Stimulated activated CD8-positive, alpha-beta memory T cell treated with anti-CD3 and anti-CD28 coated beads, Interleukin-15, amount 100 ng/mL, for 4 hours (primary cell): ENCODE measurements around the gene MUC4.
"Not testable (repeated sequence)": the region's sequence is repeated elsewhere in the genome, so short reads cannot be mapped to it uniquely, and the experiment has no call there.

Source experiments
- DNase-seq, 2 donors: peaks; one replicate each; pipeline ENCODE4 v3.0.0-alpha.2; 2020; ENCODE audit warnings: low read depth in 2 of 2

MUC4 gene

DNA sequence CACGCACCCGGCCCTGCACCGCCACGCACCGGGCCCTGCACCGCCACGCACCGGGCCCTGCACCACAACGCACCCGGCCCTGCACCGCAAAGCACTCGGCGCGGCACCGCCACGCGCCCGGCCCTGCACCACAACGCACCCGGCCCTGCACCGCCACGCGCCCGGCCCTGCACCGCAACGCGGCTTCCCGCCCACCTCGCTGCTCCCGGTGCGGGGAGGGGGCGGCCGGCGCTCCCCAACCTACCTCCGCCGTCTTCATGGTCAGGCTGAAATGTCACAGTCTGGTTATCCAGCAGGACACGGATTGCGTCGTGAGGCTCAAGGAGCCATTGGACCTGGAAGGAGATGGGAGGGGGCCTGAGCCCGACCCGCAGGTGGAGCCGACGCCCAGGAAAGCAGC lies 49.1 kb downstream of the MUC4 start:
- DNase-seq = no peak

DNA sequence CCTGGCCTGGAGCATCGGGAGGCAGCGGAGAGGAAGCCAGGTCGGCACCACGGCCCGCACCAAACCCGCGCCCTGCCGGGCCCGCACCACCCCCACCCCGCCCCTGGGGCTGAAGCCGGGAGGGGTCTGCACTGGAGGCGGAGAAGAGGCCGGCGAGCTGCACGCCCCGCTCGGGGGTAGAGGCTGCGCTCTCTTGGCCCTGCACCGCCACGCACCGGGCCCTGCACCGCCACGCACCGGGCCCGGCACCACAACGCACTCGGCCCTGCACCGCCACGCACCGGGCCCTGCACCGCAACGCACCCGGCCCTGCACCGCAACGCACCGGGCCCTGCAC lies 49.5 kb downstream of the MUC4 start:
- no peak for DNase-seq

DNA sequence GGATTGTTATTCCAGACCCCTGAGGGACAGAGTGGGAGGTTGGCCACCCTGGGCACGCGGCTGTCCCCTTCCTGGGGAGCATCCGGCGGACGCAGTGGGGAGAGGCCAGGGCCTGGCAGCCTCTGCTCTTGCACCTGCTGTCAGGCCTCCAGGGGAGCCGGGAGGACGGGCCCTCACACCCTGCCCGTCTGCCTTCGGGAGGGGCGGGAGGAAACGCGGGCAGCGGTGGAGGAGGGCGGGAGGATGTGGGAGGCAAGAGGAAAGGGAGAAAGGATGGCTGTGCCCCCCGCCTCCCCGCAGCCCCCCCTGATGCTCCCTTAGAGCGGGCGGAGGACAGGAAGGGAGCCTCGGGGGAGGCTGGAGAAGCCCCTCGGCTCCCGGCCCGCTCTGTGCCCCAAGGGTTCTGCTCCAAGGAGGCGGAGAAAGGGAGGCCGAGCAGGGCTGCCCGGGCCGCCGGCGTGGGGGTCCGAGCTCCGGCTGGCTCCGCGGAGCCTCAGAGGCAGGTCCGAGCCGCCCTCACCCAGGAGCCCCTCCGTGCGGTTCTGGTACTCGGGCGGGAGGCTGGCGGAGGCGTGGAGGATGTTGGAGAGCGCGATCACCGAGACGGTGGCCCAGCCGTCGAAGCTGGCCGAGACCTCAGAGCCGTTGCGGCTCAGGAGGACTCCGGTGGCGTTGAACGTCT lies 50.0 kb downstream of the MUC4 start:
- DNase-seq = no peak

DNA sequence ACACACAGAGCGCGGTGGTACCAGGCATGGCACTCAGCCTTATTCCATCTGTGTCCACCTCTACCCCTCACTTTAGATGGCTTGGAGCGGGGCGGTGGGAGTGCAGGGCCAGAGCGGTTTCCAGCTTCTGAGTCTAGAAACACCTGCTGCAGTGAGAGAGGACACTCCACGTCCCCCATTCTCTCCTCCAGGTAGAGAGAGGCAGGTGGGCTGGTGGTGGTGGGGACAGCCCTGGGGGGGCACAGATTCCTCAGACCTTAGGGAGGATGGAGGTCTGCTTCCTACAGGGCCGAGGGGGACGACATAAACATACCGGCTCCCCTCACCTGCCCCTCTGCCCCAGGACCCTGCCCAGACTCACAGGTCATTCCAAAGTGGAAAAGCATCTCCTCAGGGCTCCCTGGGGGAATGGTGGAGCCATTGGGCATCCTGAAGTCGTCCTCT lies 50.6 kb downstream of the MUC4 start:
- no peak for DNase-seq

DNA sequence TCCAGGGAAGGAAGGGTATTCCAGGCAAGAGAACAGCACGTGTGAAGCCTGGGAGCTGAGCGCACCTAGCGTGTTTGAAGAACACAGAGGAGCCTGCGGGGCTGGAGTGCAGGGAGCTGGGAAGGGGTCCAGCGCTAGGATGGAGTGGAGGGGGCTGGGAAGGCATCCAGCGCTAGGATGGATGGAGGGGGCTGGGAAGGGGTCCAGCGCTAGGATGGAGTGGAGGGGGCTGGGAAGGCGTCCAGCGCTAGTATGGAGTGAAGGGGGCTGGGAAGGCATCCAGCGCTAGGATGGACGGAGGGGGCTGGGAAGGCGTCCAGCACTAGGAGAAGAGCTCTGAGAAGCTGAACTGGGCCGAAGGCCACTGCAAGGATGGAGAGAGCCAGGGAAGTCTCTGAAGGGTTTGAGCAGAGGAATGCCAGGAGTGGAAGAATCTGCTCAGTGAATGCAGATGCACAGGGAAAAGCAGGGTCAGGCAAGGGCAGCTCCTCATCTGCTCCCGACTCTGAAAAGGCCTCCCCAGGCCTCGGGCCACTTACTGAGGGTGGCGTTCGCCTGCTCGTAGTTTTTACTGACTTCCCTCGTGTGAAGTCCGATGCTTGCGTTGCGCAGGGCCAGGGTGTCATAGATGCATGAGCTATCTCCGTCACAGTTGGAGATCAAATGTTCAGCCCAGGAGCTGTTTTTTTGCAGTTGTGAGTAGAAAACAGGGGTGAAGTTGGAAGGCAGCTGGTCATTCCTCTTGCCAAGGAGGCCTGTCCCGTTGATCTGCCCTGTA lies 51.2 kb downstream of the MUC4 start:
- DNase-seq = no peak

DNA sequence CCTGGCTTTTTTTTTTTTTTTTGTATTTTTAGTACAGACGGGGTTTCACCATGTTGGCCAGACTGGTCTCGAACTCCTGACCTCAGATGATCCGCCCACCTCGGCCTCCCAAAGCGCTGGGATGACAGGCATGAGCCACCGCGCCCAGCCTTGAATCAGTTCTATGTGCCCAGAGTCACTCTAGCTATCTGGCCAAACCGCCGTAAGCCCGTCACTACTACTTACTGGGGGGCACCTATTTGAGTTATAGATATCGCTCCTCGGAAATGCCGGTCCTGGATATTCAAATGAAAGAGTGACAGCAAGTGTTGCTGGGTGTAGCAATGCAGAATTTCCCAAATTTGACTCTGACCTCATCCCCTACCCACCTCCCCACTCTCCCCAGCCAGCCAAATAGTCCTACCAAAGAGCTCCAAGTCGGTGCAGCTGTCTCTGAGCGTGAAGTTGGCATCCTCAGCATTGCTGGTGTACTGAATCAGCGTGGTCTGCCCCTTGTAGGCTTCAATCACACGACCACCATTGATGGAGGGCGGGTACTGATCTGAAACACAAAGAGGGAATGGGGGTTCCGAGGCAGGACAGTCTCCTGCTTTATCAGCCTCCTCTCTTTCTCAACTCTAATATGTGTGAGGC lies 52.9 kb downstream of the MUC4 start:
- DNase-seq = no peak

DNA sequence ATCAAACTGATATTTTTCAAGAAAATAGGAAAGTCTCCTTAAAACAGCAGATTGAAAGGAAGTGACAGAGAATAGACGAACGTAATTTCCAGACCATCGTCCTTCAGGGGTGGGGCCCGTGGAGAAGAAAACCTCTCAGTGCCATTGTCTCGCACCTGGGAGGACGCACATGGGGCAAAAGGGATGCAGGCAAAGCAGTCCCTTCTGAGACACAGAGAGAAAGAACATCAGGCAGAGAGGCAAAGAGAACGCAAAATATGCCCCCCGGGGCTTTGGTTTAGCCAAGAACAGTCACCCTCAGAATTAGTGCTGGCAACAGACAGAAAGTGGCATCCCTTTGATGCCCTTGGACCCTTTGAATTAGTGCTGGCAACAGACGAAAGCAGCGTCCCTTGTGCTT lies 53.9 kb downstream of the MUC4 start:
- DNase-seq = no peak

DNA sequence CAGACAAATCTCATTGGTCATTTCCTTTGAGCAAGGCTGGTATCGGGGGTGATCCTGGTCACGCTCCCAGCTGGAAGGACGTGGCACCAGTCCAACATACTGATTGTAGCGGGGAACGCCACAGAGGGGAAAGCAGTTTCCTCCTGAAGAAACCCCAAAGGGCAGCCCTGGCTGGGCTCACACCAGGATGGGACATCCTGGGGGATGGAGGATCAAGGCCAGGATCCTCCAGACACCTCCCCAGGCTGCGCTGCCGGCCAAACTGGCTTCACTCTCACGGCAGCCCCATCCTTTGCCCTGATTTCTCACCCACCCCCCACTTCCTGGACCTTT lies 54.3 kb downstream of the MUC4 start:
- DNase-seq = no peak

DNA sequence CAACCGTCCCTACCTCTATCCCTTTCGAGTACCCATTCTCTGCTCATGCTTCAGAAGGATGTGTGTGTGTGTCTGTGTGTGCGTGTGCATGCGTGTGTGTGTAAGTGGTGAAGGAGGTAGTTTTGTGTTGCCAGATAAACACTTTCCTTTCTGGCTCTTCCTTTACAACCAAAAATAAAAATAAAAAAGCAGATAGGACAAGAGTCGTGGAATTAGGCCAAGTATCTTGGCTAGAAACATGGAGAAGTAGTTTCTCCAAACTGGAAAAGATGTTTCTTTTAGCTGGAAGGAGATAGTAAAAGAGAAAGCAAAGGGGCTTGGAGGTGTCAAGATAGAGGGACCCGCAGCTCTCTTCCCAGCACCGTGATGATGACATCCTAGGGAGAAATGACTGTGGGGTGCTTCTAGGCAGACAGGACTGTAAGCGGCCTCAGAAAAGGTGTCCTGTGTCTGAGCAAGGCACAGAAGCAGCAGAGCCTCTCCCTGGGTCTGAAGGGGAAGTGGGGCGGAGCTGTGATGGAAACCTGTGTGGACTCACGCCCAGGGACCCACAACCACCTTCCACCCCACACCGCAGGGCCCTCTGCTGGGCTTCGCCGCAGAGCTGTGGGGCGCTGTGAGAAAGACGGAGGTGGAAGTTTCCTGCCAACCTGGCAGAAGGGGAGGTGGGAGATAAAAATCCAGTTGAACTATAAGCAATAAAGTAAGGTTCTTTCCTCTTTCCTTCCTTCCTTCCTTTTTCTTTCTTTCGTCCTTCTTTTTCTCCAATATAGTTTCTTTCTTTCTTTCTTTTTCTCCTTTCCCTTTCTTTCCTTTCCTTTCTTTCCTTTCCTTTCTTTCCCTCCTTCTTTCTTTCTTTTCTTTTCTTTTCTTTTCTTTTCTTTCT lies 55.7 kb downstream of the MUC4 start:
- no peak for DNase-seq

DNA sequence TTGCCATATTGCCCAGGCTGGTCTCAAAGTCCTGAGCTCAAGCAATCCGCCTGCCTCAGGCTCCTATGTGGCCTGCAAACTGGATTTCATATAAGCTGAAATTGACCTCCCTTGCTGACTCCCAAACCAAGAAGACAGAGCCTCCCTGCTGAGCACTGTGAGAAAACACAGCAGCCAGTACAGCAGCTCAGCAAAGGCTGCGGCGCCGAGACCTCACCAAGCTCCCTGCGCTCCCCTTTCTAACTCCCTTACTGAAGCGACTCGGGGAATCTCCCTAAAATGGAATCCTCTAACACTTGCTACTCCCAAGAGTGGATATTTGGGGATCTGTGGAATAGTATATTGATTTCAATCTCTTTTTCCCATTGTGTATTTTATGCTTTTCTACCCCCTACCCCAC lies 56.3 kb downstream of the MUC4 start:
- no peak for DNase-seq

DNA sequence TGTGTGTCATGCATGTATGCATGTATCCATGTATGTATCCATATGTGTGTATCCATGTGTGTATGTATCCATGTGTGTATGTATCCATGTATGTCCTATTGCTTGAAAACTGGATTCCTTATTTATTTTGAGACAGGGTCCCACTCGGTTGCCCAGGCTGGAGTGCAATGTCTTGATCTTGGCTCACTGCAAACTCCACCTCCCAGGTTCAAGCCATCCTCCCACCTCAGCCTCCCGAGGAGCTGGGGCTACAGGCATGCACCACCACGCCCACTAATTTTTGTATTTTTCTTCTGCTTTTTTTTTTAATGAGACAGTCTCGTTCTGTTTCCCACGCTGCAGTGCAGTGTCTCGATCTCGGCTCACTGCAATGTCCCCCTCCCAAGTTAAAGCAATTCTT lies 56.8 kb downstream of the MUC4 start:
- no peak for DNase-seq

DNA sequence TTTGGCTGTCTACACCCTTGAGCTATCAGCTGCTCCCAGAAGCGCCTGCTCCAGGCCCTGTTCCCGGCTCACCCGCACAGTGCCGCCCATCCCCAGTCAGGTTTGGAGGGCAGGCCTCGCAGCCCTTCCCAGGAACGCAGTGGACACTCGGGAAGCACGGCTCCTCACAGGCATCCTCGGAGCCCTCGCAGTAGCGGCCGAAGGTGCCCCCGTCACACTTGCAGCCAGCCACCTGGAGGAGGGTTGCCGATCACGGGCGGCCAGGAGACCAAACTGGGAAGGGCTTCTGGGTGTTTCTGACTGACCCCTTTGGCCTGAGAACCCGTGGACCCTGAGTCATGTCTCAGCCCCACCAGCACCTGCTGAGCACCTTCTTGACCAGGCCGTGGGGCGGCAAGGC lies 57.6 kb downstream of the MUC4 start:
- DNase-seq = no peak

DNA sequence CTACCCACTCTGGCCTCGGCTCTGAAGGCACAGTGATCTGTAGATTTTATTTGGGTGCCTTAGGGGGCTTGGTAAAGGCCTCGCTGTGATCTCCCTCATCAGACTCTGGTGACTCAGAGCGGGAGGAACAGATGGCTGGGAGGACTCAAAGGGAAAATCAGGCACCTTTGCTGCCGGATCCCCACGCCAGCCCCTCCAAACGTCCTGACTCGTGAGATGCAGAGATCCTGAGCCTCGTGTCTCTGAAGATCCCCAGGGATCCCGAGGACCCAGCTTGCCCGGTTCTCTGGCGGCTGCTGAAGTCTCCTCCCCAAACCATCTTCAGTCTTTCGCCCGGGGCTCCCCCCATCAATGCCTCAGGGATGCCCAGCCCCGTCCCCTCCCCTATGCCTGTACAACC lies 58.1 kb downstream of the MUC4 start:
- DNase-seq = no peak

DNA sequence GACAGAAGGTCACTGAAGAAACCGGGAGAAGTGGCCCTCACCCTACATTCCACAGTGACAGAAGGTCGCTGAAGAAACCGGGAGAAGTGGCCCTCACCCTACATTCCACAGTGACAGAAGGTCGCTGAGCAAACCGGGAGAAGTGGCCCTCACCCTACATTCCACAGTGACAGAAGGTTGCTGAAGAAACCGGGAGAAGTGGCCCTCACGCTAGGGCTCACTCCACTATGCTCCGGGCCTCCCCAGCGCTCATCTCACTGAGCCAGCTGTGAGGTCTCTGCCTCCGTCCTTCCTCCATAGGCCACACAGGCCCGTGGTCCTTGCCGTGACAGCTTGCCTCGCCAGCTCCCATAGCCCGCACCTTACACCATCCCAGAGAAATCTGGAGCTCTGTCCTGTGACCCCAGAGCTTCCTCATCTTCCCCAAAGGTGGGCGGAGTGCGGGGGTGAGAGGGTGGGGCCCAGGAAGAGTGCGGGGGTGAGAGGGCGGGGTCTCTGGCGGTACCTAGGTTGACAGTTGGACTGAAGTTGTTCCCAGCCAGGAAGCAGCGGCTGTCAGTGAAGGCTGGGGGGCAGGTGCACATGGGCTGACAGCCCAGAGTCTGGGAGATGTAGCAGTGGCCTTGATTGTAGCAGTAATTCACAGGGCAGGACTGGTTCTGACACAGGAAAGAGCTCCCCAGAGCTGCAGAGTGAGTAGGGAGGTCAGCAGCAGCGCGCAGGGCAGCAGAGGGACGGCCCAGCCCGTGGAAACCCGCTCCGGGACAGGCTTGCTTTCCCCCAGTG lies 59.0 kb downstream of the MUC4 start:
- DNase-seq = no peak

DNA sequence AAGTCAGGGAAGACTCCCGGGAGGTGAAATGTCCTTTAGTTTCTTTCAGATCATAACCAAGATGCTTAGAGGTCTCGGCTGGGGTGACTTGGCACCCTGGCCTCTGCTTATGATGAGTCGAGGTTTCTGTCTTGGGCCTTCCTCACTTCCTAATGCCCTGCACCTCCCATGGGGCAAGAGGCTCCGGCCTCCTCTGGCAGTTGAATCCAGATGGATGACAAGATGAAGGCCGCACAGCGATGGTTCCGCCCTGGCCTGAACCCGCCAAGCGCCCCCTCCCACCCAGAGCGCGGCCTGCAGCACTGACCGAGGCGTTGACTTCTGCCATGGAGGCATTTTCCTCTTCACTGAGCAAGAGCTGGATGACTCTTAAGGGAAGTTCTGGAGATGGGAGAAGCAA lies 59.7 kb downstream of the MUC4 start:
- no peak for DNase-seq

DNA sequence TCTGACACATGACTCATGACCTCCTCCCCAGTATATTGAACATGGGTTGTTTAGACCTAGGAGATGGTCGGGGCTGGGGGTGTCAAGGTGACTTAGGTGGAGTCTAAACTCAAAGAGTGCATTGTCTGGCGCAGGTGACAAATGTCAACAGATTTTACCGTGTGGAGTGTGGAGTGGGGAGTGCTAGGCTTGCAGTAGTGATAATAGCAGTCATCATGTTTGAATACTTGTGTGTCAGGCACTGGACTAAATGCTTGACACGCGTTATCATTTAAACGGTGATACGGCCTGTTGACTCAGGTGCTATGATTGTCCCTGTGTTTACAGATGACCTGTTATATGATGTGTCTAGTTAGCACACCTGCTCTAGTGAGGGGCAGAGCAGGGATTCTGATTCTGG lies 60.2 kb downstream of the MUC4 start:
- no peak for DNase-seq

DNA sequence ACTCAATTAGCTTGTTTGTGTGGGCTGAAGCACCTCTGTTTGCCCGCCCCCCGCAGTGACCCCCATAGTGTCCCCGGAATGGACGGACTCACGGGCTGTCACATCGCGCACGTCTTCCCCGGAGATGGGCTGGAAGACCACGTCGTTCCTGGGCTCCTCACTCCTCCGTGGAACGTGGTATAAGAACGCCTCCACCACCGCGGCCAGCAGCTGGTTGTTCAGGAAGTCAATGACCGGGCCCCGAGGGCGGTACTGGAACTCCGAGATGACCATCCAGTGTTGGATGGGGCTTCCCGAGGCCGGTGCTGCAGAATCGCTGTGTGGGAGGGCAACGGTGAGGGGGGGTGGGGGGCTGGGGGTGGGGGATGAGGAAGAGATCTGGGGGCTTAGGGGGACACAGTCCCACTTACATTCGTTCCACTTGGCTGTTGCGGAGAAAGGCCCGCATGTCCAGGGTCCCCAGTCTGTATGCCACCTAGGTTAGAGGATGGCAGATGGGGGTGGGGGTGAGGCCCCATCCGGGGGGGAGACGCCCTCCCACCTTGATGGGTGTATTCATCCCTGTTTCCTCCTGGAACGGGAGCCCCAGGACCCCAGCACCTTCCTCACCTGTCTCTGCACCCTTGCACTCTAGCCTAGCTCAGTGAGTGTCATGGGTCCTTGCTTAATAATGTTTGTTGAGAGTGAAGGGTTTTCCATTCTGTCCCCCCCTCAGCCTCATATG lies 60.8 kb downstream of the MUC4 start:
- DNase-seq = no peak

DNA sequence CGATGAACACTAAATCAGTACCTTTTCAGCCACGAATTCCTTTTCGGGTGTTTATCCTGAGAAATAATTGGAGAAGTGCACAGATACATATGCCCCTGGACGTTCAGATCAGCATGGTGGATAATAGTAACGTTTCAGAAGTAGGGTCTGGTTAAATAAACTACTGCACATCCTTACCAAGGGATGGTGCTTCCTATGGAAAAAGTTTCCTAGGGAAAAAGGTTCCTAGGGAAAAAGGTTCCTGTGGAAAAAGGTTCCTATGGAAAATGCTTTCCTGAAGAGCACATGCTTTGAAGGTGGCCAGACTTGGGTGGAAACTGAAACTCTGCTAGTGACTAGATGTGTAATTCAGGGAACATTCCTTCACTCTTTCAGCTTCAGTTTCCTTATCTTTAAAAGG lies 62.6 kb downstream of the MUC4 start:
- DNase-seq = not testable (repeated sequence)

DNA sequence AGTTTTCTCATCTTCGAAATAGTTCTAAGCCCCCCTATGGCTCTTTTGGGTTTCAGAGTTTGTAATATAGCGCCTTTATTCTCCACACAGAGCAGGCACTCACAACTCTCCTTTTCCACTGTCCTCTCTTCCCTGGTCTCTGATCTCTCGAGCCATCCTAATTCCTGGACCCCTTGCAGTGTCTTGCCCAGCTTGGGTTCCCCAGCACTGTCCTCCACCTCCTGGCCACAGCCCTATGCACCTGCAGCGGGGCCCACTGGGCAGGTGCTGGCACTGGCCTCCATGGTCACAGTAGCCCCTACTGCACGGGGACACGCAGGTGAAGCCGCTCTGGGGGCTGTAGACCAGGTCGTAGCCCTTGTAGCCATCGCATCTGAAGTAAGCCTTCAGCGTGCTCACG lies 63.1 kb downstream of the MUC4 start:
- no peak for DNase-seq

DNA sequence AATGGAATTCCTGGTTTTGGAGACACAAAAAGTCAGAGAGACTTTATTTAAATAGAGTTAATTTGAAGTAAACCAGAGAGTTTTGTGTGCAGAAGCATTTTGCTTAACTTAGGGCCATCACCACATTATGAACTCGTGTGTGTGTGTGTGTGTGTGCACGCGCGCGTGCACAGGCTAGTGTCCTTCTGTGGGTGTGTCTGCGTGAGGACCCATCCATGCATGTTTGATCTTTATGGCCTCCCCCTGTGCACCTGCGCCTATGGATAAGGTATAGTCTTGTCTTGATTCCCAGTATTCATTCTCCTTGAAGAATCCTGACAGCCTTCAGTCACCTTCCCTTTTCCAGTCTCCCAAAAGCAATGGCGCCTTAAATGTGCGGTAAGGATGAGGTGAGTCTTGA lies 65.0 kb downstream of the MUC4 start:
- DNase-seq = no peak

DNA sequence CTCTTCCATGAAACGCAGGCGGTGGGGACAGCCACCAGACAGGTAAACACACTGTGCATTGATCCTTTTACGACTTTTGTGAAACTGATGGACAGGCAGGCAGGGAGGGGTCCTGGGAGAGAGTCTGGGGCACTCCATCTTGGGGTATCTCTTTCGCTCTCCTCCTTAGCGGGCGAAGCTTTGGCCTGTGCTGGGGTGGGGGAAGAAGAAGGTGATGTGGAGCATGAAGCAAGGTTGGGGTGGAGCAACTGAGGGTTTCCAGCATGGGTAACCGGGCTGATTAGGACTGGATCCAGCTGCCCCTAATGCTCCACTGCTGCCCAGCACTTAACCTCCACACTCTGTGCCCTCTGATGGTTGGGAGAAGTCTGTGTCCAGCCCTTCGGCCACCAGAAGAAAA lies 65.4 kb downstream of the MUC4 start:
- no peak for DNase-seq
